Heart right ventricle (tissue), 16 donors: ENCODE data around the gene MOCOS. TPM values are rescaled to one million over a fixed set of nuclear protein-coding genes. Genes with fewer than 3 reads are reported as not detected.

ENCODE experiments used
- ATAC-seq, 8 donors: fragments of 200-7000 bp; cut with Tn5 transposase; one replicate each; pipeline ENCODE4 v1.9.1; 2020; ENCODE audit warnings: mild to moderate bottlenecking in 8 of 8, moderate library complexity in 8 of 8, moderate number of reproducible peaks in 1 of 8
- DNase-seq, 2 donors: peaks; one replicate each; pipeline ENCODE4 v3.0.0-alpha.2; 2020
- H3K27ac ChIP-seq, 10 donors: fragments of 200-600 bp; sonication (generic) in 2 of 10; one replicate each; pipeline versions ENCODE4 v1.5.0 to v1.8.0; 2020 to 2022; ENCODE audit warnings: mild to moderate bottlenecking in 3 of 10
- H3K27me3 ChIP-seq, 7 donors: fragments of 200-600 bp; one replicate each; pipeline ENCODE4 v1.8.0; 2021 to 2022; ENCODE audit warnings: mild to moderate bottlenecking in 2 of 7
- H3K36me3 ChIP-seq, 9 donors: fragments of 200-600 bp; sonication (generic) in 1 of 9; one replicate each; pipeline versions ENCODE4 v1.5.0 to v1.8.0; 2020 to 2022; ENCODE audit warnings: mild to moderate bottlenecking in 2 of 9
- H3K4me1 ChIP-seq, 9 donors: fragments of 200-600 bp; sonication (generic) in 1 of 9; one replicate each; pipeline versions ENCODE4 v1.5.0 to v1.8.0; 2020 to 2022; ENCODE audit warnings: mild to moderate bottlenecking in 4 of 9
- H3K4me3 ChIP-seq, 10 donors: fragments of 200-600 bp; sonication (generic) in 2 of 10; one replicate each; pipeline versions ENCODE4 v1.5.0 to v1.8.0; 2020 to 2022; ENCODE audit warnings: mild to moderate bottlenecking in 7 of 10, moderate library complexity in 2 of 10
- H3K9me3 ChIP-seq, 11 donors: fragments of 200-600 bp in 10 of 11; sonication (generic) in 2 of 11; one replicate each; pipeline versions ENCODE4 v1.5.0 to v1.8.0; 2013 to 2022; ENCODE audit warnings: mild to moderate bottlenecking in 2 of 11, control low read depth in 1 of 11, moderate library complexity in 1 of 11
- CTCF ChIP-seq, 9 donors: fragments of 200-600 bp; sonication (generic) in 2 of 9; IDR thresholded peaks; one replicate each; pipeline versions ENCODE4 v1.5.0 to v1.8.0; 2021 to 2022; ENCODE audit warnings: antibody characterized with exemption in 9 of 9, mild to moderate bottlenecking in 5 of 9, moderate library complexity in 1 of 9
- WGBS, 2 donors: extraction: QIAGEN DNeasy Blood & Tissue Kit; methylation state at CpG; one replicate each; pipeline ENCODE4 v1.1.7; 2013; ENCODE audit warnings: inconsistent platforms in 1 of 2; 5-methylcytosine and 5-hydroxymethylcytosine counted together
- intact Hi-C, 10 donors: fragments of 100-400 bp; cut with DNase I; formaldehyde crosslinking; loops; one replicate each; pipeline versions ENCODE4 v1.11.1 to v1.14.2; 2022
- polyA plus RNA-seq, 2 donors: library from polyadenylated mRNA; stranded (reverse); fragments of 200-250 nt; gene quantifications; one replicate each; pipeline ENCODE4 v1.2.3, GENCODE V29; 2013
- total RNA-seq, 10 donors: library from RNA; stranded (reverse); fragmentation: NEBNext Ultra II Directional in 3 of 10; extraction: Animal tissue kit (Norgen Biotek cat#: 25700) in 3 of 10; gene quantifications; one replicate each; pipeline versions ENCODE4 v1.2.1 to v1.2.4, GENCODE V29; 2021 to 2023
- donor health status: Arrhythmogenic right ventricular cardiomyopathy.
- donor health status: ischemic (EF 13 %, LVEDD 7.1; RV severe dilation, severe dysfunction).
- donor health status: healthy with polysubstance abuse.
- donor health status: DM: no; HTN: yes; CAD: no.
- donor health status: DM: no; HTN: no; CAD: no.
- donor health status: ischemic (EF 25% LVEDD 6.9; RV normal size, moderate dysfunction).
- donor health status: ischemic (EF 25% LVEDD 5.7; RV mildly dilated, moderate dysfunction).
- donor health status: healthy.
- donor health status: DM: yes; HTN: yes; CAD: no.
- donor health status: Ischemic cardiomyopathy.
- donor health status: ischemic (EF 35%, LVEDD 5.7; RV mildly dilated, moderate dysfunction).
- donor health status: nonischemic (EF 11% LVEDD 7.7; RV severe dilation, severe dysfunction).
- donor health status: DM: yes; HTN: yes; CAD: no.
- donor health status: PGD.
- donor health status: ischemic (EF 29% LVEDD 5.4; RV normal size, mild dysfunction).
- donor health status: nonischemic (EF 23%, LVEDD 6.1; RV moderate dilation, normal function).

MOCOS gene
- total and polyA plus RNA-seq, 12 donors = 0.06 to 0.95 (median 0.28) TPM

GRCh38 chr18:36153203-36153602, 34.1 kb upstream of the MOCOS start:
- whole genome bisulfite sequencing, 2 donors = 77% methylated on average over 4 of the region's 4 CpGs
- no peak overlapping the region for H3K4me3 ChIP-seq
- DNase-seq (no peak), ATAC-seq (peak in 1 of 8 donors; percentile 14)
- H3K27me3 ChIP-seq = no peaks in the 10 kb centered on the region
- peak overlapping the region in 1 of 10 donors; percentile 45 for H3K27ac ChIP-seq
- TF ChIP-seq CTCF (IDR thresholded peaks at IDR 0.05) = no peak
- intact Hi-C loops = no loop called here
- no peaks in the 10 kb centered on the region for H3K9me3 ChIP-seq
- peaks cover 0 to 100% (median 37%) of the 10 kb centered on the region in 9 donors for H3K36me3 ChIP-seq
- peaks cover 0 to 6% (median 0%) of the 10 kb centered on the region in 9 donors for H3K4me1 ChIP-seq

DNA sequence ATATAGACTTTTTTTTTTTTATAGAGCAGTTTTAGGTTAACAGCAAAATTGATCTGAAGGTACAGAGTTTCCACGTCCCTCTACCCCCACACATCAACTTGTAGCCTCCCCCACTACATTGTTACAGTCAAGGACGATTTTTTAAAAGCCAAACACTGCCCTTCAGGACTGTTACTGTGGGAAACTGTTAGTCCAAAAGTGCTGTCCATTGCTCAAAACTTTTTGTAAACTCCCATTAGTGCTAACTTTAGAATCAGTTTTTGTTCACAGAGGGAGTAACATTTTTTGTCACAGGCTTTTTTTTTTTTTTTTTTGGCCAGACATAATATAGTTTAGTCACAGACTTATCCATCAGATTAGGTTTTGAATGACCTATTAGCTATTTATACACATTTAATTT, 33.5 kb upstream of the MOCOS start:
- ATAC-seq = no peak
- WGBS, 2 donors = 65 to 76% methylated on average over 2 of the region's 2 CpGs
- intact Hi-C loops = no loop called here

DNA sequence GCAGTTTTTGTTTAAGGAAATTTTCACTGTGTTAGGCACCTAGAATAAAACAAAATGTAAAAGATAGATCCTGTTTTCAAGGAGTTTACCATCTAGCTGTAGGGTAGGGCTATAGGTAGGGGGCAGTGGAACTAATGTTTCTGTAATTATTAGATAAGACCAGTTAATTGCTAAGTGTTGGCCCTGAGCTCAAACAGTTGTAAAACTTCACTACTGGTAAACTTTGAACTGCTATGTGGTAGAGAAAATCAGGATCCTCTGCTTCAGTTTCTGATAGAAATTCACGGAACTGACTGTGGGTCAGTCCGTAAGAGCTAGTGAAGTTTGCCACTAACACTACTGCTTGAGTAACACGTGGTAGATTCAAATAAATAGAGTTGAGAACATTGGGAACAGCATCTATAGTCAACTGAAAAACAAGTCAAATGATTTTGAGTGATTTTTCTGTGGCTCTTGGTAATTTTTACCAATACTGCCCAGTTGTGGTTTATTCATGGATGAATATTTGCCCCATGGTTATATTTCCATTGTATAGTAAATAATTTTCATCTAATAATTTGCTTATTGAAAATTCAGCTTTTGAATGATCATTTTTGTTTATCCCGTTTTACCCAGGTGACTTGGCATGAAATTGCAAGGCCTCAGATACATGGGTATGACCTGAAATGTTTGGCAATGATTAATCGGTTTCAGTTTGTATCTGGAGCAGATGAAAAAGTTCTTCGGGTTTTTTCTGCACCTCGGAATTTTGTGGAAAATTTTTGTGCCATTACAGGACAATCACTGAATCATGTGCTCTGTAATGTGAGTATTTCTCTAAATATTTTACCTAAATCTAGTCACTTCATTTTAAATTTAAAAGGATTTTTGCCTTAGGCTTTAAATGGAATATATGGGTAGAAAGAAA, 31.2 kb upstream of the MOCOS start:
- 89 to 94% methylated on average over 7 of the region's 7 CpGs for WGBS, 2 donors
- Histone ChIP-seq H3K27ac (no peak overlapping the region), H3K4me3 (no peak overlapping the region), H3K4me1 (peaks cover 0 to 8% (median 0%) of the 10 kb centered on the region in 9 donors), H3K9me3 (no peaks in the 10 kb centered on the region), H3K36me3 (peaks cover 6 to 100% (median 32%) of the 10 kb centered on the region in 9 donors), H3K27me3 (no peaks in the 10 kb centered on the region)
- no peak for TF ChIP-seq CTCF (IDR thresholded peaks at IDR 0.05)
- ATAC-seq (no peak), DNase-seq (no peak)
- intact Hi-C loops = no loop called here

More for the DNA sequence above, 33.5 kb upstream of the MOCOS start:
- TF ChIP-seq CTCF (IDR thresholded peaks at IDR 0.05) = no peak
- no peak for DNase-seq
- peaks cover 0 to 100% (median 31%) of the 10 kb centered on the region in 9 donors for H3K36me3 ChIP-seq
- H3K9me3 ChIP-seq = no peaks in the 10 kb centered on the region
- no peaks in the 10 kb centered on the region for H3K27me3 ChIP-seq
- H3K27ac ChIP-seq = peak overlapping the region in 1 of 10 donors; percentile 45
- H3K4me3 ChIP-seq = no peak overlapping the region
- H3K4me1 ChIP-seq = peaks cover 0 to 8% (median 0%) of the 10 kb centered on the region in 9 donors

DNA sequence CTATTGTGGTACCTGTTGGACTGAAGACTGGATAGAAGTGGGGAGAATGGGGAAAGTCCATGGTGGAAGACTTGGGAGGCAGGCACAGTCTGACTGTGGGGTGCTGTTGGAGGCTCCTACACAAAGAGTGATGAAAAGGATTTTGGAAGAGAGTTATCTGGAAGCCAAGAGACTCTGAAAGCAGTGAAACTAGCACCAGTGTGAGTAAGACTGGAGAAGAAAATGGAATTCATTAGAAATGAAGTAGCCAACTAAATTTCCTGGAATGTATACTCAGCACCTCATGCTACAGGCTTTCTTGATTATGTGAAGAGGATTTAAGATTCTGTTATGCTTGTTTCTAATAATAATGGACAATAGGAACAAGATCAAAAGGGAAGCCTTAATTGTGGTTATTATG, 29.9 kb upstream of the MOCOS start:
- Histone ChIP-seq H3K36me3 (peaks cover 6 to 100% (median 33%) of the 10 kb centered on the region in 9 donors), H3K4me1 (peaks cover 0 to 8% (median 0%) of the 10 kb centered on the region in 9 donors), H3K4me3 (no peak overlapping the region), H3K9me3 (no peaks in the 10 kb centered on the region), H3K27me3 (no peaks in the 10 kb centered on the region), H3K27ac (peak overlapping the region in 1 of 10 donors; percentile 32)
- intact Hi-C loops = no loop called here
- TF ChIP-seq CTCF (IDR thresholded peaks at IDR 0.05) = no peak
- ATAC-seq (no peak), DNase-seq (no peak)
